Esophagus muscularis mucosa (tissue), 4 donors: ENCODE results near the gene UGT1A7. TPM values are rescaled to one million over a fixed set of nuclear protein-coding genes. Genes with fewer than 3 reads are reported as not detected.

Experiments used
- DNase-seq: peaks from one replicate; pipeline ENCODE4 v3.0.0-alpha.2; 2017; ENCODE audit errors: extremely low spot score
- H3K27ac ChIP-seq, 4 donors: fragments of 200-600 bp; sonication (generic); replicated peaks in 1 of 4; 1 replicate in 3 of 4; 2 replicates in 1 of 4; pipeline ENCODE4 v1.5.1; 2016 to 2019; ENCODE audit warnings: mild to moderate bottlenecking in 1 of 4
- H3K27me3 ChIP-seq, 4 donors: fragments of 200-600 bp; sonication (generic); one replicate each; pipeline versions ENCODE4 v1.5.1 to v1.6.0; 2016 to 2019
- H3K36me3 ChIP-seq, 4 donors: fragments of 200-600 bp; sonication (generic); one replicate each; pipeline ENCODE4 v1.5.1; 2016 to 2019
- H3K4me1 ChIP-seq, 4 donors: fragments of 200-600 bp; sonication (generic); one replicate each; pipeline ENCODE4 v1.5.1; 2016 to 2019
- H3K4me3 ChIP-seq, 4 donors: fragments of 200-600 bp; sonication (generic); 1 replicate in 2 of 4; 2 replicates in 2 of 4; pipeline ENCODE4 v1.5.1; 2016 to 2019; ENCODE audit warnings: mild to moderate bottlenecking in 4 of 4, moderate library complexity in 1 of 4
- H3K9me3 ChIP-seq, 4 donors: fragments of 200-600 bp; sonication (generic); 1 replicate in 3 of 4; 2 replicates in 1 of 4; pipeline ENCODE4 v1.5.1; 2016 to 2019
- CTCF ChIP-seq, 3 experiments: fragments of 200-600 bp in 2 of 3; fragments of 450-650 bp in 1 of 3; sonication (generic) in 2 of 3; IDR thresholded peaks; one replicate each; pipeline ENCODE4 v1.5.1; 2017 to 2019; ENCODE audit warnings: antibody characterized with exemption in 3 of 3, mild to moderate bottlenecking in 2 of 3, moderate library complexity in 1 of 3
- EP300 ChIP-seq: sonication (generic); formaldehyde crosslinking; IDR thresholded peaks from one replicate; pipeline ENCODE4 v1.6.1; 2017; ENCODE audit warnings: antibody characterized with exemption
- POLR2A ChIP-seq: fragments of 450-650 bp; IDR thresholded peaks from one replicate; pipeline ENCODE4 v1.6.1; 2017; ENCODE audit warnings: antibody characterized with exemption, moderate library complexity, mild to moderate bottlenecking, low read depth
- POLR2AphosphoS5 ChIP-seq, 2 donors: sonication (generic); formaldehyde crosslinking; IDR thresholded peaks; one replicate each; pipeline ENCODE4 v1.6.1; 2017; ENCODE audit warnings: antibody characterized with exemption in 2 of 2
- WGBS: methylation state at CpG from one replicate; pipeline ENCODE4 v1.1.5; 2018; 5-methylcytosine and 5-hydroxymethylcytosine counted together
- intact Hi-C: fragments of 100-400 bp; cut with DNase I; formaldehyde crosslinking; loops from one replicate; pipeline ENCODE4 v1.15.1; 2023
- total RNA-seq, 4 donors: library from RNA; depleted of rRNA; stranded (reverse); fragments of >200 nt; gene quantifications; one replicate each; pipeline versions ENCODE4 v1.1.0 to v1.2.1, GENCODE V29; 2016

The UGT1A7 gene
- total RNA-seq, 4 donors from 2014 or later, result 0.42 TPM; not detected in 3

GRCh38 chr2:233688341-233688740, 6.6 kb downstream of the UGT1A7 start:
- no peaks in the 10 kb centered on the region for H3K27me3 ChIP-seq
- no peak overlapping the region for H3K4me3 ChIP-seq
- no peaks in the 10 kb centered on the region for H3K4me1 ChIP-seq
- WGBS, result 84% methylated on average over 5 of the region's 5 CpGs
- intact Hi-C loops, result no loop called here
- H3K9me3 ChIP-seq, result no peaks in the 10 kb centered on the region
- DNase-seq, result no peak
- TF ChIP-seq EP300, result no peak
- no peak for TF ChIP-seq CTCF (IDR thresholded peaks at IDR 0.05)
- TF ChIP-seq POLR2A, result no peak
- TF ChIP-seq POLR2AphosphoS5 (IDR thresholded peaks at IDR 0.05), result no peak
- H3K36me3 ChIP-seq, result no peaks in the 10 kb centered on the region
- H3K27ac ChIP-seq, result no peak overlapping the region

GRCh38 chr2:233689031-233689430, 7.3 kb downstream of the UGT1A7 start:
- intact Hi-C loops, result no loop called here
- no peaks in the 10 kb centered on the region for H3K9me3 ChIP-seq
- no peaks in the 10 kb centered on the region for H3K36me3 ChIP-seq
- H3K4me1 ChIP-seq, result no peaks in the 10 kb centered on the region
- TF ChIP-seq POLR2A, result no peak
- no peak for TF ChIP-seq EP300
- TF ChIP-seq CTCF (IDR thresholded peaks at IDR 0.05), result no peak
- no peak for TF ChIP-seq POLR2AphosphoS5 (IDR thresholded peaks at IDR 0.05)
- H3K27ac ChIP-seq, result no peak overlapping the region
- no peak overlapping the region for H3K4me3 ChIP-seq
- DNase-seq, result no peak
- no peaks in the 10 kb centered on the region for H3K27me3 ChIP-seq

GRCh38 chr2:233689501-233689900, 7.8 kb downstream of the UGT1A7 start:
- Histone ChIP-seq H3K4me3 (no peak overlapping the region), H3K27me3 (no peaks in the 10 kb centered on the region), H3K4me1 (no peaks in the 10 kb centered on the region), H3K36me3 (no peaks in the 10 kb centered on the region), H3K27ac (no peak overlapping the region), H3K9me3 (no peaks in the 10 kb centered on the region)
- DNase-seq, result no peak
- TF ChIP-seq POLR2AphosphoS5 (IDR thresholded peaks at IDR 0.05) (no peak), EP300 (no peak), POLR2A (no peak), CTCF (IDR thresholded peaks at IDR 0.05) (no peak)
- WGBS, result 35% methylated on average over 3 of the region's 3 CpGs
- intact Hi-C loops, result no loop called here

GRCh38 chr2:233690444-233690843, 8.7 kb downstream of the UGT1A7 start:
- WGBS, result 75% methylated on average over 4 of the region's 4 CpGs
- intact Hi-C loops, result no loop called here
- no peak for TF ChIP-seq POLR2AphosphoS5 (IDR thresholded peaks at IDR 0.05)
- TF ChIP-seq EP300, result no peak
- TF ChIP-seq CTCF (IDR thresholded peaks at IDR 0.05), result no peak
- TF ChIP-seq POLR2A, result no peak
- DNase-seq, result no peak
- Histone ChIP-seq H3K4me1 (no peaks in the 10 kb centered on the region), H3K4me3 (no peak overlapping the region), H3K27ac (no peak overlapping the region), H3K27me3 (no peaks in the 10 kb centered on the region), H3K9me3 (no peaks in the 10 kb centered on the region), H3K36me3 (no peaks in the 10 kb centered on the region)
